Measurements from ENCODE around the gene WDR74. TPM values are rescaled to one million over a fixed set of nuclear protein-coding genes. Genes with fewer than 3 reads are reported as not detected.

Gene WDR74
- total RNA-seq, 1 donor = 34.0 TPM

GRCh38 chr11:62854825-62855570 lies 15.6 kb upstream of the WDR74 start:
- TF ChIP-seq, protein P1, sequence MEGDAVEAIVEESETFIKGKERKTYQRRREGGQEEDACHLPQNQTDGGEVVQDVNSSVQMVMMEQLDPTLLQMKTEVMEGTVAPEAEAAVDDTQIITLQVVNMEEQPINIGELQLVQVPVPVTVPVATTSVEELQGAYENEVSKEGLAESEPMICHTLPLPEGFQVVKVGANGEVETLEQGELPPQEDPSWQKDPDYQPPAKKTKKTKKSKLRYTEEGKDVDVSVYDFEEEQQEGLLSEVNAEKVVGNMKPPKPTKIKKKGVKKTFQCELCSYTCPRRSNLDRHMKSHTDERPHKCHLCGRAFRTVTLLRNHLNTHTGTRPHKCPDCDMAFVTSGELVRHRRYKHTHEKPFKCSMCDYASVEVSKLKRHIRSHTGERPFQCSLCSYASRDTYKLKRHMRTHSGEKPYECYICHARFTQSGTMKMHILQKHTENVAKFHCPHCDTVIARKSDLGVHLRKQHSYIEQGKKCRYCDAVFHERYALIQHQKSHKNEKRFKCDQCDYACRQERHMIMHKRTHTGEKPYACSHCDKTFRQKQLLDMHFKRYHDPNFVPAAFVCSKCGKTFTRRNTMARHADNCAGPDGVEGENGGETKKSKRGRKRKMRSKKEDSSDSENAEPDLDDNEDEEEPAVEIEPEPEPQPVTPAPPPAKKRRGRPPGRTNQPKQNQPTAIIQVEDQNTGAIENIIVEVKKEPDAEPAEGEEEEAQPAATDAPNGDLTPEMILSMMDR (IDR thresholded peaks at IDR 0.05; ENCODE audit: extremely low read depth, low read depth, low read length) = no peak
- no peak for DNase-seq (ENCODE audit: insufficient read length, low spot score, missing footprints)
- peaks cover 40% of the 10 kb centered on the region for H4K20me1 ChIP-seq (ENCODE audit: insufficient read depth, low read length)
- H2AFZ ChIP-seq (ENCODE audit: low read length) = peak overlapping the region; percentile 60
- peak overlapping the region; percentile 94 for H3K4me2 ChIP-seq (ENCODE audit: insufficient read depth, low read length)
- H3K27me3 ChIP-seq (ENCODE audit: insufficient read depth, low read length) = no peaks in the 10 kb centered on the region
- no peaks in the 10 kb centered on the region for H3K9me3 ChIP-seq (ENCODE audit: low read depth, low read length)
- H3K79me2 ChIP-seq (ENCODE audit: insufficient read depth, low read length) = peaks cover 36% of the 10 kb centered on the region
- peaks cover 37% of the 10 kb centered on the region for H3K36me3 ChIP-seq (ENCODE audit: insufficient read depth, low read length)
- H3K4me3 ChIP-seq (ENCODE audit: insufficient read depth, low read length) = peak overlapping the region; percentile 100
- H3K27ac ChIP-seq (ENCODE audit: low read depth, low read length) = peak overlapping the region; percentile 74
- H3K4me1 ChIP-seq (ENCODE audit: insufficient read depth, low read length) = peaks cover 32% of the 10 kb centered on the region

- H3K4me1 ChIP-seq (ENCODE audit: insufficient read depth, low read length) = peaks cover 32% of the 10 kb centered on the region
- no peak overlapping the region for H2AFZ ChIP-seq (ENCODE audit: low read length)
- no peak for DNase-seq (ENCODE audit: insufficient read length, low spot score, missing footprints)
- peaks cover 40% of the 10 kb centered on the region for H4K20me1 ChIP-seq (ENCODE audit: insufficient read depth, low read length)
- H3K27ac ChIP-seq (ENCODE audit: low read depth, low read length) = peak overlapping the region; percentile 74
- peaks cover 36% of the 10 kb centered on the region for H3K79me2 ChIP-seq (ENCODE audit: insufficient read depth, low read length)
- no peaks in the 10 kb centered on the region for H3K9me3 ChIP-seq (ENCODE audit: low read depth, low read length)
- peak overlapping the region; percentile 94 for H3K4me2 ChIP-seq (ENCODE audit: insufficient read depth, low read length)
- H3K27me3 ChIP-seq (ENCODE audit: insufficient read depth, low read length) = no peaks in the 10 kb centered on the region
- peak overlapping the region; percentile 100 for H3K4me3 ChIP-seq (ENCODE audit: insufficient read depth, low read length)
- TF ChIP-seq, protein P1 (IDR thresholded peaks at IDR 0.05; ENCODE audit: extremely low read depth, low read depth, low read length) = no peak
- H3K36me3 ChIP-seq (ENCODE audit: insufficient read depth, low read length) = peaks cover 37% of the 10 kb centered on the region
Measured at GRCh38 chr11:62854013-62854824, 14.8 kb upstream of the WDR74 start.

- H3K4me3 ChIP-seq (ENCODE audit: insufficient read depth, low read length) = peak overlapping the region; percentile 100
- H3K4me2 ChIP-seq (ENCODE audit: insufficient read depth, low read length) = peak overlapping the region; percentile 94
- peaks cover 37% of the 10 kb centered on the region for H3K36me3 ChIP-seq (ENCODE audit: insufficient read depth, low read length)
- H2AFZ ChIP-seq (ENCODE audit: low read length) = no peak overlapping the region
- peaks cover 40% of the 10 kb centered on the region for H4K20me1 ChIP-seq (ENCODE audit: insufficient read depth, low read length)
- no peaks in the 10 kb centered on the region for H3K27me3 ChIP-seq (ENCODE audit: insufficient read depth, low read length)
- peaks cover 32% of the 10 kb centered on the region for H3K4me1 ChIP-seq (ENCODE audit: insufficient read depth, low read length)
- DNase-seq (ENCODE audit: insufficient read length, low spot score, missing footprints) = no peak
- H3K79me2 ChIP-seq (ENCODE audit: insufficient read depth, low read length) = peaks cover 36% of the 10 kb centered on the region
- peak overlapping the region; percentile 74 for H3K27ac ChIP-seq (ENCODE audit: low read depth, low read length)
- H3K9me3 ChIP-seq (ENCODE audit: low read depth, low read length) = no peaks in the 10 kb centered on the region
- TF ChIP-seq, protein P1 (IDR thresholded peaks at IDR 0.05; ENCODE audit: extremely low read depth, low read depth, low read length) = no peak
Measured at GRCh38 chr11:62853279-62853965, 14.0 kb upstream of the WDR74 start.
